ENCODE results near the gene THRB. TPM values are rescaled to one million over a fixed set of nuclear protein-coding genes. Genes with fewer than 3 reads are reported as not detected.

THRB gene
- polyA plus RNA-seq, 3 donors: 3.4 to 11.7 (median 8.1) TPM

- H3K27ac ChIP-seq (ENCODE audit: low read depth, low read length): no peak overlapping the region
- WGBS, 3 donors: 84 to 96% (median 93%) methylated on average over 14 of the region's 14 CpGs
These were observed 329.6 kb downstream of the THRB start for GRCh38 chr3:24164967-24165602.

GRCh38 chr3:24162929-24163328 lies 331.7 kb downstream of the THRB start:
- WGBS, 3 donors: 72 to 94% (median 94%) methylated on average over 3 of the region's 3 CpGs
- no peak overlapping the region for H3K27ac ChIP-seq (ENCODE audit: low read depth, low read length)

- WGBS, 3 donors: 52 to 60% (median 54%) methylated on average over 7 of the region's 7 CpGs
- no peak overlapping the region for H3K27ac ChIP-seq (ENCODE audit: low read depth, low read length)
These were observed 332.8 kb downstream of the THRB start for GRCh38 chr3:24161841-24162240.

- 72 to 80% (median 78%) methylated on average over 11 to 12 of the region's 12 CpGs for WGBS, 3 donors
- H3K27ac ChIP-seq (ENCODE audit: low read depth, low read length): no peak overlapping the region
These were observed 334.1 kb downstream of the THRB start for GRCh38 chr3:24160424-24161095.

- whole genome bisulfite sequencing, 3 donors: 51 to 75% (median 58%) methylated on average over 6 of the region's 6 CpGs
These were observed 335.7 kb downstream of the THRB start for GRCh38 chr3:24158761-24159454.

GRCh38 chr3:24157106-24157505 lies 337.5 kb downstream of the THRB start:
- 78 to 96% (median 92%) methylated on average over 4 of the region's 4 CpGs for WGBS, 3 donors
- no peak overlapping the region for H3K27ac ChIP-seq (ENCODE audit: low read depth, low read length)

More at GRCh38 chr3:24158761-24159454, 335.7 kb downstream of the THRB start:
- H3K27ac ChIP-seq (ENCODE audit: low read depth, low read length): no peak overlapping the region

- no peak overlapping the region for H3K27ac ChIP-seq (ENCODE audit: low read depth, low read length)
- WGBS, 3 donors: 62 to 83% (median 77%) methylated on average over 2 of the region's 2 CpGs
These were observed 338.2 kb downstream of the THRB start for GRCh38 chr3:24156466-24156865.

- H3K27ac ChIP-seq (ENCODE audit: low read depth, low read length): no peak overlapping the region
These were observed 339.4 kb downstream of the THRB start for GRCh38 chr3:24155276-24155675.

- 45 to 53% (median 53%) methylated on average over 1 of the region's 1 CpG for WGBS, 3 donors
- H3K27ac ChIP-seq (ENCODE audit: low read depth, low read length): no peak overlapping the region
These were observed 339.9 kb downstream of the THRB start for GRCh38 chr3:24154781-24155180.

- 69 to 88% (median 73%) methylated on average over 2 of the region's 2 CpGs for WGBS, 3 donors
- no peak overlapping the region for H3K27ac ChIP-seq (ENCODE audit: low read depth, low read length)
These were observed 340.5 kb downstream of the THRB start for GRCh38 chr3:24154013-24154695.

GRCh38 chr3:24151594-24151993 lies 343.1 kb downstream of the THRB start:
- 41 to 62% (median 55%) methylated on average over 3 of the region's 3 CpGs for WGBS, 3 donors
- no peak overlapping the region for H3K27ac ChIP-seq (ENCODE audit: low read depth, low read length)

GRCh38 chr3:24149032-24149431 lies 345.6 kb downstream of the THRB start:
- WGBS, 3 donors: 81 to 86% (median 82%) methylated on average over 2 of the region's 2 CpGs
- no peak overlapping the region for H3K27ac ChIP-seq (ENCODE audit: low read depth, low read length)

GRCh38 chr3:24145981-24146822 lies 348.4 kb downstream of the THRB start:
- H3K27ac ChIP-seq (ENCODE audit: low read depth, low read length): no peak overlapping the region
- 68 to 85% (median 71%) methylated on average over 11 of the region's 11 CpGs for WGBS, 3 donors

- H3K27ac ChIP-seq (ENCODE audit: low read depth, low read length): no peak overlapping the region
These were observed 349.2 kb downstream of the THRB start for GRCh38 chr3:24145481-24145880.

GRCh38 chr3:24142127-24142526 lies 352.5 kb downstream of the THRB start:
- WGBS, 3 donors: 93 to 97% (median 97%) methylated on average over 1 of the region's 1 CpG
- H3K27ac ChIP-seq (ENCODE audit: low read depth, low read length): no peak overlapping the region

GRCh38 chr3:24141548-24141947 lies 353.1 kb downstream of the THRB start:
- H3K27ac ChIP-seq (ENCODE audit: low read depth, low read length): no peak overlapping the region
- WGBS, 3 donors: 87 to 95% (median 91%) methylated on average over 2 of the region's 2 CpGs

- 74 to 76% (median 74%) methylated on average over 4 of the region's 4 CpGs for WGBS, 3 donors
- H3K27ac ChIP-seq (ENCODE audit: low read depth, low read length): no peak overlapping the region
These were observed 354.9 kb downstream of the THRB start for GRCh38 chr3:24139463-24140412.

Measured in adipose tissue (tissue), 3 donors.